Liver (tissue), 9 donors: ENCODE data around the gene ANKFN1. TPM values are rescaled to one million over a fixed set of nuclear protein-coding genes. Genes with fewer than 3 reads are reported as not detected.

Experiments used
- DNase-seq: peaks from one replicate; pipeline ENCODE4 v3.0.0-alpha.2; 2017; ENCODE audit warnings: low spot score
- H3K27ac ChIP-seq, 2 donors: one replicate each; pipeline ENCODE4 v1.7.0; 2013; ENCODE audit warnings: inconsistent platforms in 2 of 2, low read length in 2 of 2, control low read depth in 1 of 2, low read depth in 1 of 2, mild to moderate bottlenecking in 1 of 2
- H3K27me3 ChIP-seq, 4 donors: one replicate each; pipeline versions ENCODE4 v1.6.1 to v1.7.0; 2013; ENCODE audit warnings: low read length in 3 of 4, inconsistent platforms in 1 of 4, mild to moderate bottlenecking in 1 of 4, moderate library complexity in 1 of 4; ENCODE audit not compliant: control insufficient read depth in 4 of 4, insufficient read depth in 4 of 4
- H3K36me3 ChIP-seq, 4 donors: one replicate each; pipeline versions ENCODE4 v1.6.1 to v1.7.0; 2013; ENCODE audit warnings: low read length in 3 of 4, mild to moderate bottlenecking in 3 of 4, low read depth in 1 of 4, moderate library complexity in 1 of 4; ENCODE audit not compliant: control insufficient read depth in 4 of 4, insufficient read depth in 3 of 4
- H3K4me1 ChIP-seq, 4 donors: one replicate each; pipeline versions ENCODE4 v1.6.1 to v1.7.0; 2013; ENCODE audit warnings: low read length in 3 of 4, mild to moderate bottlenecking in 3 of 4, moderate library complexity in 1 of 4; ENCODE audit not compliant: control insufficient read depth in 4 of 4, insufficient read depth in 4 of 4
- H3K4me3 ChIP-seq, 3 donors: one replicate each; pipeline versions ENCODE4 v1.6.1 to v1.7.0; 2013; ENCODE audit warnings: low read length in 3 of 3, control low read depth in 1 of 3, low read depth in 1 of 3, mild to moderate bottlenecking in 1 of 3
- H3K9ac ChIP-seq, 2 donors: one replicate each; pipeline ENCODE4 v1.7.0; 2013; ENCODE audit warnings: low read length in 2 of 2, mild to moderate bottlenecking in 2 of 2, moderate library complexity in 2 of 2, control low read depth in 1 of 2, low read depth in 1 of 2
- H3K9me3 ChIP-seq, 4 donors: one replicate each; pipeline versions ENCODE4 v1.6.1 to v1.7.0; 2013; ENCODE audit warnings: low read length in 3 of 4; ENCODE audit not compliant: control insufficient read depth in 4 of 4
- ATF3 ChIP-seq: IDR thresholded peaks from 2 replicates; pipeline ENCODE4 v1.6.1; 2016; ENCODE audit warnings: antibody characterized with exemption
- CTCF ChIP-seq: fragments of 150-350 bp; IDR thresholded peaks from 2 replicates; pipeline ENCODE4 v1.5.1; 2017; ENCODE audit warnings: improper control_type of control experiment, low read depth, low read length; ENCODE audit not compliant: missing input control
- EGR1 ChIP-seq, 2 donors: IDR thresholded peaks; 2 replicates each; pipeline ENCODE4 v1.6.1; 2016 to 2018; ENCODE audit warnings: antibody characterized with exemption in 2 of 2, low read depth in 2 of 2
- FOXA1 ChIP-seq: IDR thresholded peaks from 2 replicates; pipeline ENCODE4 v1.6.1; 2016; ENCODE audit warnings: antibody characterized with exemption
- FOXA2 ChIP-seq: IDR thresholded peaks from 2 replicates; pipeline ENCODE4 v1.6.1; 2016; ENCODE audit warnings: antibody characterized with exemption
- GABPA ChIP-seq, 2 donors: IDR thresholded peaks in 1 of 2; conservative IDR thresholded peaks in 1 of 2; 2 replicates each; pipeline ENCODE4 v1.6.1; 2016; ENCODE audit warnings: antibody characterized with exemption in 2 of 2, mild to moderate bottlenecking in 1 of 2, moderate library complexity in 1 of 2
- HNF4A ChIP-seq, 2 donors: conservative IDR thresholded peaks; 2 replicates each; pipeline ENCODE4 v1.6.1; 2016; ENCODE audit warnings: antibody characterized with exemption in 2 of 2, mild to moderate bottlenecking in 2 of 2
- HNF4G ChIP-seq: IDR thresholded peaks from 2 replicates; pipeline ENCODE4 v1.6.1; 2016; ENCODE audit warnings: antibody characterized with exemption
- MAX ChIP-seq: IDR thresholded peaks from 2 replicates; pipeline ENCODE4 v1.6.1; 2016; ENCODE audit warnings: antibody characterized with exemption
- NR2F2 ChIP-seq: IDR thresholded peaks from 2 replicates; pipeline ENCODE4 v1.6.1; 2016; ENCODE audit warnings: antibody characterized with exemption
- RAD21 ChIP-seq, 2 donors: IDR thresholded peaks; 2 replicates each; pipeline ENCODE4 v1.6.1; 2016; ENCODE audit warnings: antibody characterized with exemption in 2 of 2, mild to moderate bottlenecking in 2 of 2
- REST ChIP-seq: IDR thresholded peaks from 2 replicates; pipeline ENCODE4 v1.6.1; 2016; ENCODE audit warnings: antibody characterized with exemption, mild to moderate bottlenecking
- RXRA ChIP-seq, 2 donors: IDR thresholded peaks; 2 replicates each; pipeline ENCODE4 v1.6.1; 2017 to 2018; ENCODE audit warnings: antibody characterized with exemption in 2 of 2, mild to moderate bottlenecking in 1 of 2
- SP1 ChIP-seq: IDR thresholded peaks from 2 replicates; pipeline ENCODE4 v1.6.1; 2018; ENCODE audit warnings: antibody characterized with exemption, mild to moderate bottlenecking
- TAF1 ChIP-seq: conservative IDR thresholded peaks from 2 replicates; pipeline ENCODE4 v1.6.1; 2016; ENCODE audit warnings: antibody characterized with exemption, mild to moderate bottlenecking
- YY1 ChIP-seq: IDR thresholded peaks from 2 replicates; pipeline ENCODE4 v1.6.1; 2016; ENCODE audit warnings: antibody characterized with exemption, mild to moderate bottlenecking
- ZBTB33 ChIP-seq: IDR thresholded peaks from 2 replicates; pipeline ENCODE4 v1.6.1; 2016; ENCODE audit warnings: antibody characterized with exemption
- WGBS: extraction: QIAGEN DNeasy Blood & Tissue Kit; methylation state at CpG from one replicate; pipeline ENCODE4 v1.1.7; 2013; 5-methylcytosine and 5-hydroxymethylcytosine counted together
- polyA plus RNA-seq, 2 donors: library from polyadenylated mRNA; stranded (reverse) in 1 of 2; unstranded in 1 of 2; fragments of 200-250 nt in 1 of 2; fragments of >200 nt in 1 of 2; fragmentation: Nextera tagmentation in 1 of 2; extraction: Ambion mirVana in 1 of 2; gene quantifications; one replicate each; pipeline versions ENCODE4 v1.2.1 to v1.2.3, GENCODE V29; 2013 to 2015
- total RNA-seq, 2 donors: library from RNA; depleted of rRNA; stranded (reverse); fragments of >200 nt; gene quantifications; one replicate each; pipeline ENCODE4 v1.2.3, GENCODE V29; 2014
- donor health status: healthy.
- donor health status: healthy.
- donor health status: healthy.
- donor health status: healthy.
- donor health status: healthy.

ANKFN1 gene
- total and polyA plus RNA-seq, 4 donors, result not detected

- no peak overlapping the region for H3K27ac ChIP-seq
- H3K9me3 ChIP-seq, result no peaks in the 10 kb centered on the region
- H3K27me3 ChIP-seq, result peaks cover 0 to 12% (median 0%) of the 10 kb centered on the region in 4 donors
- H3K4me1 ChIP-seq, result no peaks in the 10 kb centered on the region
- H3K36me3 ChIP-seq, result no peaks in the 10 kb centered on the region
- 69% methylated on average over 5 of the region's 5 CpGs for WGBS
- no peak for DNase-seq
- TF ChIP-seq RAD21 (IDR thresholded peaks at IDR 0.05) (no peak), HNF4A (conservative IDR thresholded peaks at IDR 0.05) (no peak), NR2F2 (no peak), YY1 (no peak), HNF4G (no peak), GABPA (IDR thresholded peaks at IDR 0.05 in 1 of 2, conservative IDR thresholded peaks at IDR 0.05 in 1 of 2) (no peak), ZBTB33 (no peak), SP1 (no peak), FOXA2 (no peak), EGR1 (IDR thresholded peaks at IDR 0.05; ENCODE audit: low read depth in 2 of 2) (no peak), FOXA1 (no peak), REST (no peak), MAX (no peak), TAF1 (no peak), CTCF (no peak)
- H3K9ac ChIP-seq, result no peak overlapping the region
- H3K4me3 ChIP-seq, result no peak overlapping the region
Observed at GRCh38 chr17:56326001-56326359, 172.7 kb downstream of the ANKFN1 start.

GRCh38 chr17:56347639-56348038 is 194.4 kb downstream of the ANKFN1 start:
- Histone ChIP-seq H3K36me3 (no peaks in the 10 kb centered on the region), H3K9ac (no peak overlapping the region), H3K4me1 (no peaks in the 10 kb centered on the region), H3K27me3 (no peaks in the 10 kb centered on the region), H3K9me3 (peaks cover 0 to 3% (median 0%) of the 10 kb centered on the region in 4 donors), H3K27ac (no peak overlapping the region), H3K4me3 (no peak overlapping the region)
- TF ChIP-seq YY1 (no peak), GABPA (IDR thresholded peaks at IDR 0.05 in 1 of 2, conservative IDR thresholded peaks at IDR 0.05 in 1 of 2) (no peak), RXRA (IDR thresholded peaks at IDR 0.05) (no peak), NR2F2 (no peak), ZBTB33 (no peak), SP1 (no peak), HNF4A (conservative IDR thresholded peaks at IDR 0.05) (no peak), FOXA1 (no peak), ATF3 (no peak), EGR1 (IDR thresholded peaks at IDR 0.05; ENCODE audit: low read depth in 2 of 2) (no peak), HNF4G (no peak)
- 45% methylated on average over 1 of the region's 1 CpG for WGBS
- no peak for DNase-seq
